Mesendoderm (in vitro differentiated cells): ENCODE data around the gene PPP2R5C.

Experiments
- DNase-seq: peaks from one replicate; pipeline ENCODE4 v3.0.0; 2013
- H2AK5ac ChIP-seq: 2 replicates; pipeline ENCODE4 v1.6.1; 2013; ENCODE audit warnings: low read length, inconsistent platforms
- H2BK120ac ChIP-seq: 2 replicates; pipeline ENCODE4 v1.6.1; 2013; ENCODE audit warnings: low read depth, mild to moderate bottlenecking, low read length, moderate library complexity, mixed read lengths
- H2BK15ac ChIP-seq: replicated peaks from 2 replicates; pipeline ENCODE4 v1.6.1; 2013; ENCODE audit warnings: low read depth, mild to moderate bottlenecking, moderate library complexity
- H2BK5ac ChIP-seq: 2 replicates; pipeline ENCODE4 v1.6.1; 2013; ENCODE audit warnings: low read length, inconsistent platforms
- H3K18ac ChIP-seq: 2 replicates; pipeline ENCODE4 v1.6.1; 2013; ENCODE audit warnings: mild to moderate bottlenecking, low read length, mixed read lengths
- H3K23ac ChIP-seq: one replicate; pipeline ENCODE4 v1.6.1; 2013; ENCODE audit warnings: low read length
- H3K27ac ChIP-seq: 2 replicates; pipeline ENCODE4 v1.5.1; 2013; ENCODE audit warnings: low read depth, mild to moderate bottlenecking, inconsistent platforms, low read length, moderate library complexity
- H3K27me3 ChIP-seq: 2 replicates; pipeline ENCODE4 v1.6.1; 2013; ENCODE audit warnings: low read length, control low read depth, mild to moderate bottlenecking, inconsistent platforms; ENCODE audit not compliant: insufficient read depth, poor library complexity
- H3K36me3 ChIP-seq: 2 replicates; pipeline ENCODE4 v1.6.1; 2013; ENCODE audit warnings: low read length, inconsistent platforms; ENCODE audit not compliant: control insufficient read depth, insufficient read depth
- H3K4ac ChIP-seq: one replicate; pipeline ENCODE4 v1.6.1; 2013; ENCODE audit warnings: low read depth, mild to moderate bottlenecking, low read length, moderate library complexity
- H3K4me1 ChIP-seq: 2 replicates; pipeline ENCODE4 v1.6.1; 2013; ENCODE audit warnings: low read depth, low read length, inconsistent platforms; ENCODE audit not compliant: control insufficient read depth
- H3K4me2 ChIP-seq: 2 replicates; pipeline ENCODE4 v1.6.1; 2013; ENCODE audit warnings: low read length
- H3K4me3 ChIP-seq: 2 replicates; pipeline ENCODE4 v1.5.1; 2013; ENCODE audit warnings: mild to moderate bottlenecking, low read length
- H3K56ac ChIP-seq: one replicate; pipeline ENCODE4 v1.6.1; 2013; ENCODE audit warnings: low read length
- H3K79me1 ChIP-seq: 2 replicates; pipeline ENCODE4 v1.6.1; 2013; ENCODE audit warnings: low read length, inconsistent platforms
- H3K79me2 ChIP-seq: 2 replicates; pipeline ENCODE4 v1.6.1; 2013; ENCODE audit warnings: mild to moderate bottlenecking, low read length; ENCODE audit not compliant: control insufficient read depth, insufficient read depth
- H3K9ac ChIP-seq: 2 replicates; pipeline ENCODE4 v1.6.1; 2013; ENCODE audit warnings: low read length, inconsistent platforms
- H4K5ac ChIP-seq: one replicate; pipeline ENCODE4 v1.6.1; 2013; ENCODE audit warnings: low read length
- H4K8ac ChIP-seq: one replicate; pipeline ENCODE4 v1.6.1; 2013; ENCODE audit warnings: low read depth, mild to moderate bottlenecking, control low read depth, low read length, moderate library complexity
- WGBS: extraction: QIAGEN DNeasy Blood & Tissue Kit; methylation state at CpG from one replicate; pipeline ENCODE4 v1.1.7; 2013; ENCODE audit warnings: low lambda C conversion rate, missing lambda C conversion rate; ENCODE audit not compliant: insufficient coverage; ENCODE audit errors: extremely low coverage; 5-methylcytosine and 5-hydroxymethylcytosine counted together

PPP2R5C gene

DNA sequence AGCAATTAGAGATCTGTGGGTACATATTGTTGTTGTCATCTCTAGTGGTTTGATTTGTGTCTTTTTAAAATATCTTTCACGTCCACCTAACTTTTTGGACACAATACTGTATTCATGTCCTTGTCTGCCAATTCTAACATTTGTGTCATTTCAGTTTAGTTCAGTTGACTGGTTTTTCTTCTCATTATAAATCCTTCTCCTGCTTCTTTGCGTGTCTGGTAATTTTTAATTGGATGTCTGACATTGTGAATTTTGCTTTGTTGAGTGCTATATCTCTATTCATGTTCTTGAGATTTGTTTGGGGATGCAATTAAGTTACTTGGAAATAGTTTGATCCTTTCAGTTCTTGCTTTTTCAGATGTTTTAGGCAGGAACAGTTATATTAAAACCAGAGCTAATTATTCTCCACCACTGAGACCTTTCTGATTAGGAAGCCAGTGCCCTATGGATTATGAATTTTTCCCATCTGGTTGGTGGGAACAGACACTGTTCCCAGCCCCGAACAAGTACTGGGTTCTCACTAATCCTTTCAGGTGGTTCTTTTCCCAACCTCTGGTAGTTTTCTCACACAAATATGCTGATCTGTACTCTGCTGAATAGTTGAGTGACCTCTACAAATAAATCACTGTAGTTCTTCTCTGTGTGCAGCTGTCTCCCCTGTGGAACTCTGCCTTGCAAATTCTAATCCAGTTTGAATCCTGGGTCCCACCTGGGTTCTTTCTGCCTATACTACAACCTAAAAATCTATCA, 111.7 kb downstream of the PPP2R5C start:
- no peak overlapping the region for H4K8ac ChIP-seq
- no peak overlapping the region for H3K4ac ChIP-seq
- H3K23ac ChIP-seq: no peak overlapping the region
- H3K9ac ChIP-seq: no peak overlapping the region
- no peaks in the 10 kb centered on the region for H3K27me3 ChIP-seq
- no CpG with 5 or more reads among the region's 3 CpGs for WGBS
- H3K56ac ChIP-seq: no peak overlapping the region
- no peak overlapping the region for H2BK15ac ChIP-seq
- H2BK120ac ChIP-seq: no peak overlapping the region
- no peaks in the 10 kb centered on the region for H3K36me3 ChIP-seq
- no peaks in the 10 kb centered on the region for H3K79me2 ChIP-seq
- H3K4me3 ChIP-seq: no peak overlapping the region
- H3K4me2 ChIP-seq: no peak overlapping the region
- H3K18ac ChIP-seq: no peak overlapping the region
- H4K5ac ChIP-seq: no peak overlapping the region
- no peak overlapping the region for H2BK5ac ChIP-seq
- H3K27ac ChIP-seq: no peak overlapping the region
- no peaks in the 10 kb centered on the region for H3K4me1 ChIP-seq
- peaks cover 6% of the 10 kb centered on the region for H3K79me1 ChIP-seq
- no peak overlapping the region for H2AK5ac ChIP-seq
- DNase-seq: no peak

GRCh38 chr14:101873991-101874390, 112.5 kb downstream of the PPP2R5C start:
- H3K79me2 ChIP-seq: no peaks in the 10 kb centered on the region
- H2BK5ac ChIP-seq: no peak overlapping the region
- H3K4ac ChIP-seq: no peak overlapping the region
- H3K27me3 ChIP-seq: no peaks in the 10 kb centered on the region
- H4K5ac ChIP-seq: no peak overlapping the region
- no peaks in the 10 kb centered on the region for H3K36me3 ChIP-seq
- no peak overlapping the region for H3K56ac ChIP-seq
- peaks cover 4% of the 10 kb centered on the region for H3K79me1 ChIP-seq
- no peak overlapping the region for H3K18ac ChIP-seq
- no peak overlapping the region for H3K9ac ChIP-seq
- no peak overlapping the region for H2BK120ac ChIP-seq
- no peak overlapping the region for H2AK5ac ChIP-seq
- no peak overlapping the region for H2BK15ac ChIP-seq
- H3K27ac ChIP-seq: no peak overlapping the region
- no peak for DNase-seq
- no peak overlapping the region for H3K4me2 ChIP-seq
- no peak overlapping the region for H3K23ac ChIP-seq
- no peak overlapping the region for H3K4me3 ChIP-seq
- WGBS: no CpG with 5 or more reads among the region's 4 CpGs
- H4K8ac ChIP-seq: no peak overlapping the region
- no peaks in the 10 kb centered on the region for H3K4me1 ChIP-seq

DNA sequence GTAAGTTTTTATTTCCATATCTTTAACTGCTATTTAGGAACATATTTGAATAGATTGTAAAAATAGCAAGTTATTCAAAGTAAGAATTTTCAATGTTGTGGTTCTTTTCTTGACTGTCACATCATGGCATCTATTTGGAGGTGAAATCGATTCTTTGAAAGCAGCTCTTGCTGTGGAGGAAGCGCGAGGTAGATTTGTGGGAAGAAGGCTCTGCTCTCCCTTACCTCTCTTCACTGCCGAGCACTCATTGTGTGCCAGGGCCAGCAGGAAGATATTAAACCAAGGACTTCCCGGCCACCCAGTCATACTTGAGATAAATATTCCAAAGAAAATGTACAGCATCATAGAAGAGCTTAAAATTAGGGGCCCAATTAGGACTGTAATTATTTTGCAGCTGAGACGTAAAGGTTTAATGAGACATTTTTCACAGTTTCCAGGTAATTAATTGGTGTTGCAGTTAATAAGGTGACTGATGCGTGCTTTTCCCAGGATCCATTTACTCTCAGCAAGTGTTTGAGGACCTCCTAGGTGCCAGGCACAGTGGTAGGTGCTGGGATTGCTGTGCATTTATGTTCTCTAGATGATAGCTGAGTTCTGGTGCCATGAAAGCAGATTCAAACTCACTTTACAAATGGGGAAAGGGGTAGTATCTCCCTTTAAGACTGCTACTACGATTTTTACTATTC, 113.7 kb downstream of the PPP2R5C start:
- H2BK15ac ChIP-seq: no peak overlapping the region
- no peak overlapping the region for H3K27ac ChIP-seq
- no peak overlapping the region for H2AK5ac ChIP-seq
- no peak for DNase-seq
- no peaks in the 10 kb centered on the region for H3K79me2 ChIP-seq
- no peak overlapping the region for H4K5ac ChIP-seq
- no peaks in the 10 kb centered on the region for H3K27me3 ChIP-seq
- no peak overlapping the region for H3K4me2 ChIP-seq
- no peak overlapping the region for H2BK120ac ChIP-seq
- H3K79me1 ChIP-seq: peaks cover 7% of the 10 kb centered on the region
- no CpG with 5 or more reads among the region's 8 CpGs for WGBS
- H4K8ac ChIP-seq: no peak overlapping the region
- no peak overlapping the region for H3K23ac ChIP-seq
- no peaks in the 10 kb centered on the region for H3K36me3 ChIP-seq
- no peak overlapping the region for H3K56ac ChIP-seq
- no peak overlapping the region for H2BK5ac ChIP-seq
- H3K9ac ChIP-seq: no peak overlapping the region
- no peak overlapping the region for H3K4ac ChIP-seq
- H3K4me1 ChIP-seq: no peaks in the 10 kb centered on the region
- no peak overlapping the region for H3K18ac ChIP-seq
- H3K4me3 ChIP-seq: no peak overlapping the region

DNA sequence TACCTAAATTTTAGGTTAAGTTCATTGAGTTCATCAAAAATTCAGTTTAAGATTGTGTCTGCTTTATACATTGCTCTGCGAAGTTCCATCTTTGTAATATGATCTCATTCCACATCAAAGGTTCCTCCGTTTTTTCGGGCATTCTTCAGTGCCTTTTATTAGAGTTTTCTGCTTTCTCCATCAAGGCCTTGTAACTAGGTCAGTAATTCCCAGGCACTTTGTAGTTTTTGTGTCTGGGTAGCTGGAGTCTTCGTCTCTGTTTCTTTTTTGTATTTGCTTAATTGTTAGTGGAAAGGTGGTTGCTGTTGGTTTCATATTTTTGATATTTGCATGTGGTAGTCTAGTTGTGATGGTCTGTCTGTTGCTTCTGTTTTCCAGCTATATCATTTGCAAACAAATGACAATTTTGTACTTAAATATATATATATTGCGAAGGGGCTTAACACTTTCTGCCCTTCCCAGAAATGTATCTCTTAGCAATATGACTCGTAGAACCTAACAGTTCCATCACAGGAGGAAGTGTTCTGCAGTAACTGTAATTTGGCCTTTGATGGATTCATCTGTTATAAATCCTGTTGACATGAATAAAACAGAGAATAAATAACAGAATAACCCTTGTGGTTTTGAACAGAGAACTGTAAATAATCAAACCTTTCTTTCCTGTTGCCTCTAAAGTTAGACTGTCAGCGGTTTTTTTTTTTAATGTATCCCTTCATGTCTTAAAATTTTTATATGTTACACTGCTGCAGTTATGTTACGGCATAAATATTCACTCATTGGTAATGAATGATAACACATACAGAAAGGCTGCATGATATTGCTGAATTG, 114.4 kb downstream of the PPP2R5C start:
- H2BK15ac ChIP-seq: no peak overlapping the region
- H3K79me2 ChIP-seq: no peaks in the 10 kb centered on the region
- H3K9ac ChIP-seq: no peak overlapping the region
- H4K5ac ChIP-seq: no peak overlapping the region
- no peaks in the 10 kb centered on the region for H3K4me1 ChIP-seq
- peaks cover 8% of the 10 kb centered on the region for H3K79me1 ChIP-seq
- H3K4me2 ChIP-seq: no peak overlapping the region
- no peak overlapping the region for H4K8ac ChIP-seq
- no peaks in the 10 kb centered on the region for H3K36me3 ChIP-seq
- no CpG with 5 or more reads among the region's 8 CpGs for WGBS
- H2BK5ac ChIP-seq: no peak overlapping the region
- H3K18ac ChIP-seq: no peak overlapping the region
- no peak overlapping the region for H3K23ac ChIP-seq
- no peak overlapping the region for H2BK120ac ChIP-seq
- no peaks in the 10 kb centered on the region for H3K27me3 ChIP-seq
- no peak overlapping the region for H2AK5ac ChIP-seq
- H3K4me3 ChIP-seq: no peak overlapping the region
- no peak overlapping the region for H3K27ac ChIP-seq
- no peak overlapping the region for H3K4ac ChIP-seq
- H3K56ac ChIP-seq: no peak overlapping the region
- no peak for DNase-seq

GRCh38 chr14:101876555-101876938, 115.0 kb downstream of the PPP2R5C start:
- no peak overlapping the region for H3K9ac ChIP-seq
- no peaks in the 10 kb centered on the region for H3K27me3 ChIP-seq
- H3K36me3 ChIP-seq: no peaks in the 10 kb centered on the region
- DNase-seq: no peak
- H3K4me2 ChIP-seq: no peak overlapping the region
- H3K56ac ChIP-seq: no peak overlapping the region
- H3K23ac ChIP-seq: no peak overlapping the region
- WGBS: no CpG with 5 or more reads among the region's 8 CpGs
- no peak overlapping the region for H2AK5ac ChIP-seq
- H4K5ac ChIP-seq: no peak overlapping the region
- H2BK5ac ChIP-seq: no peak overlapping the region
- no peaks in the 10 kb centered on the region for H3K4me1 ChIP-seq
- H3K4me3 ChIP-seq: no peak overlapping the region
- no peak overlapping the region for H2BK120ac ChIP-seq
- peaks cover 9% of the 10 kb centered on the region for H3K79me1 ChIP-seq
- H3K27ac ChIP-seq: no peak overlapping the region
- H3K4ac ChIP-seq: no peak overlapping the region
- H3K18ac ChIP-seq: no peak overlapping the region
- no peak overlapping the region for H2BK15ac ChIP-seq
- H3K79me2 ChIP-seq: no peaks in the 10 kb centered on the region
- no peak overlapping the region for H4K8ac ChIP-seq
